IMR-90 (cell line): ENCODE results near the gene EZR. TPM values are rescaled to one million over a fixed set of nuclear protein-coding genes. Genes with fewer than 3 reads are reported as not detected.

Experiments used
- ATAC-seq: fragments of 200-7000 bp; cut with Tn5 transposase; 2 replicates; pipeline ENCODE4 v1.9.1; 2020; ENCODE audit warnings: low read depth, mild to moderate bottlenecking, moderate library complexity
- BruUV-seq: library from RNA; stranded (reverse); fragments of 400-500 nt; replicated peaks from 2 replicates; lab custom pipeline; 2021; lab: Mats Ljungman, UMichigan
- CTCF ChIA-PET: fragments of 300-600 bp; formaldehyde crosslinking; extraction: SDS; loops from one replicate; lab custom pipeline; 2021; ENCODE audit warnings: antibody characterized with exemption; lab: Yijun Ruan, JAX
- POLR2A ChIA-PET: fragments of 300-600 bp; sonication (Branson Sonifier 250); formaldehyde crosslinking; loops from one replicate; lab custom pipeline; 2022; ENCODE audit warnings: antibody characterized with exemption; ENCODE audit not compliant: unreplicated experiment; lab: Charles Lee
- DNase-seq: peaks from one replicate; pipeline ENCODE4 v3.0.0; 2013
- H2AFZ ChIP-seq: replicated peaks from 2 replicates; pipeline ENCODE3; 2013; ENCODE audit warnings: low read length, mild to moderate bottlenecking; ENCODE audit not compliant: poor library complexity
- H2AK5ac ChIP-seq: 2 replicates; pipeline ENCODE4 v1.6.1; 2013; ENCODE audit warnings: low read depth, low read length, inconsistent platforms
- H2AK9ac ChIP-seq: replicated peaks from 2 replicates; pipeline ENCODE3; 2013; ENCODE audit warnings: mild to moderate bottlenecking, low read depth, low read length, moderate library complexity; ENCODE audit not compliant: poor library complexity
- H2BK120ac ChIP-seq: 2 replicates; pipeline ENCODE4 v1.6.1; 2013; ENCODE audit warnings: low read depth, low read length, inconsistent platforms
- H2BK15ac ChIP-seq: 3 replicates; pipeline ENCODE4 v1.6.1; 2013; ENCODE audit warnings: low read depth, low read length, inconsistent platforms
- H2BK20ac ChIP-seq: 2 replicates; pipeline ENCODE4 v1.6.1; 2013; ENCODE audit warnings: low read depth, mild to moderate bottlenecking, inconsistent platforms, low read length, moderate library complexity
- H2BK5ac ChIP-seq: 2 replicates; pipeline ENCODE4 v1.6.1; 2013; ENCODE audit warnings: mild to moderate bottlenecking, low read depth, low read length, inconsistent platforms; ENCODE audit not compliant: poor library complexity, severe bottlenecking
- H3K14ac ChIP-seq: replicated peaks from 2 replicates; pipeline ENCODE4 v1.6.1; 2013; ENCODE audit warnings: low read depth, low read length, inconsistent platforms
- H3K18ac ChIP-seq: 2 replicates; pipeline ENCODE4 v1.6.1; 2013; ENCODE audit warnings: low read depth, low read length, control low read depth
- H3K23ac ChIP-seq: 2 replicates; pipeline ENCODE4 v1.6.1; 2013; ENCODE audit warnings: low read depth, low read length, inconsistent platforms
- H3K27ac ChIP-seq: 2 replicates; pipeline ENCODE4 v1.5.1; 2013; ENCODE audit warnings: mild to moderate bottlenecking, control low read depth, low read length; ENCODE audit not compliant: insufficient read depth
- H3K27me3 ChIP-seq: 2 replicates; pipeline ENCODE4 v1.6.1; 2013; ENCODE audit warnings: low read length; ENCODE audit not compliant: control insufficient read depth, insufficient read depth
- H3K36me3 ChIP-seq: 2 replicates; pipeline ENCODE4 v1.6.1; 2013; ENCODE audit warnings: low read length, mixed read lengths; ENCODE audit not compliant: control insufficient read depth, insufficient read depth
- H3K4ac ChIP-seq: 2 replicates; pipeline ENCODE4 v1.6.1; 2013; ENCODE audit warnings: low read depth, low read length, inconsistent platforms
- H3K4me1 ChIP-seq: 2 replicates; pipeline ENCODE4 v1.6.1; 2013; ENCODE audit warnings: low read length, mixed read lengths; ENCODE audit not compliant: control insufficient read depth, insufficient read depth
- H3K4me2 ChIP-seq: 2 replicates; pipeline ENCODE4 v1.6.1; 2013; ENCODE audit warnings: low read depth, mild to moderate bottlenecking, control low read depth, low read length, moderate library complexity
- H3K4me3 ChIP-seq: 2 replicates; pipeline ENCODE4 v1.5.1; 2013; ENCODE audit warnings: low read depth, mild to moderate bottlenecking, control low read depth, low read length, moderate library complexity; ENCODE audit not compliant: insufficient read depth
- H3K56ac ChIP-seq: 2 replicates; pipeline ENCODE4 v1.6.1; 2013; ENCODE audit warnings: low read length, inconsistent platforms; ENCODE audit not compliant: insufficient read depth; ENCODE audit errors: extremely low read depth
- H3K79me1 ChIP-seq, 2 experiments: 2 replicates each; pipeline ENCODE4 v1.6.1; 2013; ENCODE audit warnings: low read length in 2 of 2, inconsistent platforms in 1 of 2, low read depth in 1 of 2
- H3K9ac ChIP-seq: 2 replicates; pipeline ENCODE4 v1.6.1; 2013; ENCODE audit warnings: low read depth, low read length, control low read depth
- H3K9me1 ChIP-seq: 2 replicates; pipeline ENCODE4 v1.6.1; 2013; ENCODE audit warnings: low read length, inconsistent platforms; ENCODE audit not compliant: insufficient read depth
- H3K9me3 ChIP-seq: 2 replicates; pipeline ENCODE4 v1.6.1; 2013; ENCODE audit warnings: low read length; ENCODE audit not compliant: control insufficient read depth, insufficient read depth
- H4K20me1 ChIP-seq: 2 replicates; pipeline ENCODE4 v1.6.1; 2013; ENCODE audit warnings: low read length, inconsistent platforms; ENCODE audit not compliant: insufficient read depth
- H4K5ac ChIP-seq: 2 replicates; pipeline ENCODE4 v1.6.1; 2013; ENCODE audit warnings: mild to moderate bottlenecking, low read depth, low read length, control low read depth
- H4K8ac ChIP-seq, 2 experiments: 2 replicates each; pipeline ENCODE4 v1.6.1; 2013; ENCODE audit warnings: low read depth in 2 of 2, low read length in 2 of 2, control low read depth in 1 of 2, inconsistent platforms in 1 of 2
- H4K91ac ChIP-seq: 2 replicates; pipeline ENCODE4 v1.6.1; 2013; ENCODE audit warnings: low read depth, low read length, inconsistent platforms; ENCODE audit not compliant: insufficient read depth
- BHLHE40 ChIP-seq: fragments of 150-350 bp; IDR thresholded peaks from 2 replicates; pipeline ENCODE4 v1.6.1; 2016; ENCODE audit warnings: mild to moderate bottlenecking, low read depth, low read length
- CEBPB ChIP-seq: IDR thresholded peaks from 2 replicates; pipeline ENCODE4 v1.6.1; 2012; ENCODE audit warnings: low read depth, low read length, improper control_type of control experiment
- CHD1 ChIP-seq: IDR thresholded peaks from 2 replicates; pipeline ENCODE4 v1.6.1; 2012; ENCODE audit warnings: low read depth, low read length, improper control_type of control experiment
- FOS ChIP-seq: fragments of 150-350 bp; IDR thresholded peaks from 2 replicates; pipeline ENCODE4 v1.6.1; 2016; ENCODE audit warnings: low read depth, low read length
- MAFK ChIP-seq: IDR thresholded peaks from 2 replicates; pipeline ENCODE4 v1.6.1; 2012; ENCODE audit warnings: low read depth, low read length, improper control_type of control experiment
- MAZ ChIP-seq: IDR thresholded peaks from 2 replicates; pipeline ENCODE4 v1.6.1; 2012; ENCODE audit warnings: low read depth, mild to moderate bottlenecking, low read length, improper control_type of control experiment, moderate library complexity, borderline replicate concordance
- NFE2L2 ChIP-seq: fragments of 150-350 bp; IDR thresholded peaks from 2 replicates; pipeline ENCODE4 v1.6.1; 2016; ENCODE audit warnings: low read depth, mild to moderate bottlenecking, low read length
- POLR2A ChIP-seq: IDR thresholded peaks from 2 replicates; pipeline ENCODE4 v1.6.1; 2012; ENCODE audit warnings: mild to moderate bottlenecking, low read depth, low read length
- RAD21 ChIP-seq: IDR thresholded peaks from 2 replicates; pipeline ENCODE4 v1.6.1; 2012; ENCODE audit warnings: low read length, improper control_type of control experiment
- RCOR1 ChIP-seq: IDR thresholded peaks from 2 replicates; pipeline ENCODE4 v1.6.1; 2012; ENCODE audit warnings: mild to moderate bottlenecking, low read length, improper control_type of control experiment; ENCODE audit not compliant: insufficient replicate concordance
- RFX5 ChIP-seq: IDR thresholded peaks from 2 replicates; pipeline ENCODE4 v1.8.0; 2012; ENCODE audit warnings: low read depth, mild to moderate bottlenecking, low read length, moderate library complexity
- WGBS, 2 experiments: methylation state at CpG; one replicate each; pipeline versions ENCODE4 v1.1.5 to v1.1.7; 2013; ENCODE audit warnings: missing lambda C conversion rate in 2 of 2; ENCODE audit not compliant: insufficient read length in 1 of 2; ENCODE audit errors: extremely low coverage in 2 of 2; 5-methylcytosine and 5-hydroxymethylcytosine counted together
- dilution Hi-C: fragments of 300-500 bp; cut with HindIII; formaldehyde crosslinking; loops from one replicate; pipeline ENCODE4 v1.14.3; 2018; ENCODE audit warnings: low sequenced_read_pairs; ENCODE audit not compliant: unreplicated experiment
- in situ Hi-C: fragments of 300-500 bp; cut with MboI; formaldehyde crosslinking; loops from 3 replicates; pipeline ENCODE4 v1.14.3; 2019; ENCODE audit warnings: low sequenced_read_pairs, inconsistent platforms, mixed read lengths
- intact Hi-C: fragments of 100-400 bp; cut with micrococcal nuclease; formaldehyde crosslinking; loops from 2 replicates; pipeline ENCODE4 v1.10.0; 2022
- polyA plus RNA-seq, 3 experiments: library from polyadenylated mRNA; depleted of rRNA; stranded (reverse); fragments of >200 nt; gene quantifications; 2 replicates each; pipeline ENCODE4 v1.2.3, GENCODE V29; 2012; ENCODE audit warnings: low replicate concordance in 1 of 3
- total RNA-seq: library from RNA; depleted of rRNA; stranded (reverse); fragments of >200 nt; gene quantifications from 2 replicates; pipeline ENCODE4 v1.2.3, GENCODE V29; 2012
- TF ChIP-seq, protein P1 (sequence below): fragments of 150-350 bp; IDR thresholded peaks from 2 replicates; pipeline ENCODE4 v1.6.1; 2017; ENCODE audit warnings: mild to moderate bottlenecking, antibody characterized with exemption, low read length, low read depth
- TF ChIP-seq, protein P2 (sequence below): fragments of 150-350 bp; IDR thresholded peaks from 2 replicates; pipeline ENCODE4 v1.6.1; 2016; ENCODE audit warnings: low read depth, mild to moderate bottlenecking, low read length, moderate library complexity, borderline replicate concordance
- TF ChIP-seq, protein P3 (sequence below): conservative IDR thresholded peaks from 2 replicates; pipeline ENCODE4 v1.5.1; 2012; ENCODE audit warnings: mild to moderate bottlenecking, low read depth, low read length, improper control_type of control experiment

Gene EZR
- total and polyA plus RNA-seq, 2 of the 4 experiments (the other 2 are of a cell fraction) = 83.8 to 145 TPM

DNA sequence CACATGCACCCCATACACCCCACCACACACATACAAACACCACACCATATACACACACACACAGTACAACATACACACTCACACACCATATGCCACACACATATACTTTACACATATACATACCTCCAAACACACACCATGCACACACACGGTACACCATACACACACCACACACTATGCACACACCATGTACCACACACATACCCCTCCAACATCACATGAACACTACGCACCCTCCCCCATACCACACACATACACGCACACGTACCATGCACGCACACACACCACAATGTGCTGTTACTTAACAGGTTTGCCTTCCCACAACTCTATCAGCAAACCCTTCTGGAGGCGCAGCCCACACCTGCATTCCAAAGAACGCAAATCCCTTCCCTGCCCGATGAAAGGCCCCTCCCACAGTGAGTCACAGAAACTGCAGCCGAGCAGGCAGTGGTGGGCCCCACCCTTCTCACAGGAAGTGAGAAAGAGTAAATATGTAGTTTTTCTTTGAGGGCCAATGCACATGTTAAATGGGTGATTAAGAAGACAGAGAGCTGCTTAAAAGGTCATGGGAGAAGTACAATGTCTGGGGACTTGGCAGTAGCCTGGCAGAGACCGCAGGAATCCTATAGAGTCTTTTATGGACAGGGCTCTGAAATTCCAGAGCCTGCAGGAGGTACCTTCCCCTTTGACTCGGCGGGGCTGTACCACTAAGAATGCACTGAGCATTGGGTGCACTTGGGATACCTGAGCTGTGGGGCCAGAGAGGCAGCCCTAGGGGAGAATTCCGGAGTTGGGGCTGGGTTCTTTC lies 34.1 kb upstream of the EZR start:
- peak overlapping the region; percentile 52 for H2AFZ ChIP-seq
- H3K14ac ChIP-seq = peak overlapping the region; percentile 24
- H3K4ac ChIP-seq = peak overlapping the region; percentile 84
- peak overlapping the region; percentile 38 to 47; a peak in 3 of 4 replicates for H4K8ac ChIP-seq
- peak overlapping the region; percentile 70 for H2BK20ac ChIP-seq
- no peaks in the 10 kb centered on the region for H3K9me3 ChIP-seq
- H3K18ac ChIP-seq = peak overlapping the region; percentile 3; the same call in 1 of the 2 replicates
- intact Hi-C loops = no loop called here
- BruUV-seq = no TSS peak
- ATAC-seq = peak; percentile 49
- H3K4me2 ChIP-seq = peak overlapping the region; percentile 11; the same call in 1 of the 2 replicates
- H3K36me3 ChIP-seq = no peaks in the 10 kb centered on the region
- H2AK9ac ChIP-seq = peak overlapping the region; percentile 87
- peak overlapping the region; percentile 58 for H3K23ac ChIP-seq
- POLR2A ChIA-PET = no interaction called here
- peak overlapping the region; percentile 87 for H4K91ac ChIP-seq
- H3K27ac ChIP-seq = no peak overlapping the region
- peak overlapping the region; percentile 91; the same call in 2 of the 3 replicates for H2BK15ac ChIP-seq
- peaks cover 0 to 5% of the 10 kb centered on the region in 2 experiments; a peak in 1 of 4 replicates for H3K79me1 ChIP-seq
- H3K56ac ChIP-seq = no peak overlapping the region; the same call in 1 of the 2 replicates
- H2BK5ac ChIP-seq = peak overlapping the region; percentile 50
- peaks cover 19% of the 10 kb centered on the region for H3K9me1 ChIP-seq
- H3K4me3 ChIP-seq = no peak overlapping the region
- CTCF ChIA-PET = no interaction called here
- H3K27me3 ChIP-seq = no peaks in the 10 kb centered on the region
- peaks cover 27% of the 10 kb centered on the region for H3K4me1 ChIP-seq
- no peaks in the 10 kb centered on the region for H4K20me1 ChIP-seq
- dilution Hi-C loops = no loop called here
- DNase-seq = peak; percentile 79
- no peak overlapping the region for H3K9ac ChIP-seq
- no peak overlapping the region for H4K5ac ChIP-seq
- WGBS, 2 experiments = 67% methylated on average over 1 of the region's 13 CpGs; no CpG with 5 or more reads in 1 of the 2 experiments
- peak overlapping the region; percentile 88 for H2AK5ac ChIP-seq
- TF ChIP-seq BHLHE40 (peak; percentile 77; the same call in 1 of the 2 replicates), CHD1 (no peak), RAD21 (no peak), RCOR1 (peak; percentile 60), MAZ (peak; percentile 52; the same call in 1 of the 2 replicates), RFX5 (no peak), CEBPB (no peak), NFE2L2 (no peak), POLR2A (no peak), FOS (peak; percentile 59), MAFK (no peak)
- TF ChIP-seq, protein P1, sequence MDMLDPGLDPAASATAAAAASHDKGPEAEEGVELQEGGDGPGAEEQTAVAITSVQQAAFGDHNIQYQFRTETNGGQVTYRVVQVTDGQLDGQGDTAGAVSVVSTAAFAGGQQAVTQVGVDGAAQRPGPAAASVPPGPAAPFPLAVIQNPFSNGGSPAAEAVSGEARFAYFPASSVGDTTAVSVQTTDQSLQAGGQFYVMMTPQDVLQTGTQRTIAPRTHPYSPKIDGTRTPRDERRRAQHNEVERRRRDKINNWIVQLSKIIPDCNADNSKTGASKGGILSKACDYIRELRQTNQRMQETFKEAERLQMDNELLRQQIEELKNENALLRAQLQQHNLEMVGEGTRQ = no peak
- TF ChIP-seq, protein P2, sequence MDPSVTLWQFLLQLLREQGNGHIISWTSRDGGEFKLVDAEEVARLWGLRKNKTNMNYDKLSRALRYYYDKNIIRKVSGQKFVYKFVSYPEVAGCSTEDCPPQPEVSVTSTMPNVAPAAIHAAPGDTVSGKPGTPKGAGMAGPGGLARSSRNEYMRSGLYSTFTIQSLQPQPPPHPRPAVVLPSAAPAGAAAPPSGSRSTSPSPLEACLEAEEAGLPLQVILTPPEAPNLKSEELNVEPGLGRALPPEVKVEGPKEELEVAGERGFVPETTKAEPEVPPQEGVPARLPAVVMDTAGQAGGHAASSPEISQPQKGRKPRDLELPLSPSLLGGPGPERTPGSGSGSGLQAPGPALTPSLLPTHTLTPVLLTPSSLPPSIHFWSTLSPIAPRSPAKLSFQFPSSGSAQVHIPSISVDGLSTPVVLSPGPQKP = no peak
- TF ChIP-seq, protein P3, sequence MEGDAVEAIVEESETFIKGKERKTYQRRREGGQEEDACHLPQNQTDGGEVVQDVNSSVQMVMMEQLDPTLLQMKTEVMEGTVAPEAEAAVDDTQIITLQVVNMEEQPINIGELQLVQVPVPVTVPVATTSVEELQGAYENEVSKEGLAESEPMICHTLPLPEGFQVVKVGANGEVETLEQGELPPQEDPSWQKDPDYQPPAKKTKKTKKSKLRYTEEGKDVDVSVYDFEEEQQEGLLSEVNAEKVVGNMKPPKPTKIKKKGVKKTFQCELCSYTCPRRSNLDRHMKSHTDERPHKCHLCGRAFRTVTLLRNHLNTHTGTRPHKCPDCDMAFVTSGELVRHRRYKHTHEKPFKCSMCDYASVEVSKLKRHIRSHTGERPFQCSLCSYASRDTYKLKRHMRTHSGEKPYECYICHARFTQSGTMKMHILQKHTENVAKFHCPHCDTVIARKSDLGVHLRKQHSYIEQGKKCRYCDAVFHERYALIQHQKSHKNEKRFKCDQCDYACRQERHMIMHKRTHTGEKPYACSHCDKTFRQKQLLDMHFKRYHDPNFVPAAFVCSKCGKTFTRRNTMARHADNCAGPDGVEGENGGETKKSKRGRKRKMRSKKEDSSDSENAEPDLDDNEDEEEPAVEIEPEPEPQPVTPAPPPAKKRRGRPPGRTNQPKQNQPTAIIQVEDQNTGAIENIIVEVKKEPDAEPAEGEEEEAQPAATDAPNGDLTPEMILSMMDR = no peak
- H2BK120ac ChIP-seq = peak overlapping the region; percentile 89
- in situ Hi-C loops = no loop called here
